IMR-90 (cell line): ENCODE measurements around the gene HCAR3. TPM values are rescaled to one million over a fixed set of nuclear protein-coding genes. Genes with fewer than 3 reads are reported as not detected.
"Not testable (repeated sequence)": the region's sequence is repeated elsewhere in the genome, so short reads cannot be mapped to it uniquely, and the experiment has no call there.

Experiments
- ATAC-seq: fragments of 200-7000 bp; cut with Tn5 transposase; 2 replicates; pipeline ENCODE4 v1.9.1; 2020; ENCODE audit warnings: low read depth, mild to moderate bottlenecking, moderate library complexity
- BruUV-seq: library from RNA; stranded (reverse); fragments of 400-500 nt; replicated peaks from 2 replicates; lab custom pipeline; 2021; lab: Mats Ljungman, UMichigan
- CTCF ChIA-PET: fragments of 300-600 bp; formaldehyde crosslinking; extraction: SDS; loops from one replicate; lab custom pipeline; 2021; ENCODE audit warnings: antibody characterized with exemption; lab: Yijun Ruan, JAX
- POLR2A ChIA-PET: fragments of 300-600 bp; sonication (Branson Sonifier 250); formaldehyde crosslinking; loops from one replicate; lab custom pipeline; 2022; ENCODE audit warnings: antibody characterized with exemption; ENCODE audit not compliant: unreplicated experiment; lab: Charles Lee
- DNase-seq: peaks from one replicate; pipeline ENCODE4 v3.0.0; 2013
- H2AFZ ChIP-seq: replicated peaks from 2 replicates; pipeline ENCODE3; 2013; ENCODE audit warnings: low read length, mild to moderate bottlenecking; ENCODE audit not compliant: poor library complexity
- H2AK5ac ChIP-seq: 2 replicates; pipeline ENCODE4 v1.6.1; 2013; ENCODE audit warnings: low read depth, low read length, inconsistent platforms
- H2AK9ac ChIP-seq: replicated peaks from 2 replicates; pipeline ENCODE3; 2013; ENCODE audit warnings: mild to moderate bottlenecking, low read depth, low read length, moderate library complexity; ENCODE audit not compliant: poor library complexity
- H2BK120ac ChIP-seq: 2 replicates; pipeline ENCODE4 v1.6.1; 2013; ENCODE audit warnings: low read depth, low read length, inconsistent platforms
- H2BK15ac ChIP-seq: 3 replicates; pipeline ENCODE4 v1.6.1; 2013; ENCODE audit warnings: low read depth, low read length, inconsistent platforms
- H2BK20ac ChIP-seq: 2 replicates; pipeline ENCODE4 v1.6.1; 2013; ENCODE audit warnings: low read depth, mild to moderate bottlenecking, inconsistent platforms, low read length, moderate library complexity
- H2BK5ac ChIP-seq: 2 replicates; pipeline ENCODE4 v1.6.1; 2013; ENCODE audit warnings: mild to moderate bottlenecking, low read depth, low read length, inconsistent platforms; ENCODE audit not compliant: poor library complexity, severe bottlenecking
- H3K14ac ChIP-seq: replicated peaks from 2 replicates; pipeline ENCODE4 v1.6.1; 2013; ENCODE audit warnings: low read depth, low read length, inconsistent platforms
- H3K18ac ChIP-seq: 2 replicates; pipeline ENCODE4 v1.6.1; 2013; ENCODE audit warnings: low read depth, low read length, control low read depth
- H3K23ac ChIP-seq: 2 replicates; pipeline ENCODE4 v1.6.1; 2013; ENCODE audit warnings: low read depth, low read length, inconsistent platforms
- H3K27ac ChIP-seq: 2 replicates; pipeline ENCODE4 v1.5.1; 2013; ENCODE audit warnings: mild to moderate bottlenecking, control low read depth, low read length; ENCODE audit not compliant: insufficient read depth
- H3K27me3 ChIP-seq: 2 replicates; pipeline ENCODE4 v1.6.1; 2013; ENCODE audit warnings: low read length; ENCODE audit not compliant: control insufficient read depth, insufficient read depth
- H3K36me3 ChIP-seq: 2 replicates; pipeline ENCODE4 v1.6.1; 2013; ENCODE audit warnings: low read length, mixed read lengths; ENCODE audit not compliant: control insufficient read depth, insufficient read depth
- H3K4ac ChIP-seq: 2 replicates; pipeline ENCODE4 v1.6.1; 2013; ENCODE audit warnings: low read depth, low read length, inconsistent platforms
- H3K4me1 ChIP-seq: 2 replicates; pipeline ENCODE4 v1.6.1; 2013; ENCODE audit warnings: low read length, mixed read lengths; ENCODE audit not compliant: control insufficient read depth, insufficient read depth
- H3K4me2 ChIP-seq: 2 replicates; pipeline ENCODE4 v1.6.1; 2013; ENCODE audit warnings: low read depth, mild to moderate bottlenecking, control low read depth, low read length, moderate library complexity
- H3K4me3 ChIP-seq: 2 replicates; pipeline ENCODE4 v1.5.1; 2013; ENCODE audit warnings: low read depth, mild to moderate bottlenecking, control low read depth, low read length, moderate library complexity; ENCODE audit not compliant: insufficient read depth
- H3K56ac ChIP-seq: 2 replicates; pipeline ENCODE4 v1.6.1; 2013; ENCODE audit warnings: low read length, inconsistent platforms; ENCODE audit not compliant: insufficient read depth; ENCODE audit errors: extremely low read depth
- H3K79me1 ChIP-seq, 2 experiments: 2 replicates each; pipeline ENCODE4 v1.6.1; 2013; ENCODE audit warnings: low read length in 2 of 2, inconsistent platforms in 1 of 2, low read depth in 1 of 2
- H3K9ac ChIP-seq: 2 replicates; pipeline ENCODE4 v1.6.1; 2013; ENCODE audit warnings: low read depth, low read length, control low read depth
- H3K9me1 ChIP-seq: 2 replicates; pipeline ENCODE4 v1.6.1; 2013; ENCODE audit warnings: low read length, inconsistent platforms; ENCODE audit not compliant: insufficient read depth
- H3K9me3 ChIP-seq: 2 replicates; pipeline ENCODE4 v1.6.1; 2013; ENCODE audit warnings: low read length; ENCODE audit not compliant: control insufficient read depth, insufficient read depth
- H4K20me1 ChIP-seq: 2 replicates; pipeline ENCODE4 v1.6.1; 2013; ENCODE audit warnings: low read length, inconsistent platforms; ENCODE audit not compliant: insufficient read depth
- H4K5ac ChIP-seq: 2 replicates; pipeline ENCODE4 v1.6.1; 2013; ENCODE audit warnings: mild to moderate bottlenecking, low read depth, low read length, control low read depth
- H4K8ac ChIP-seq, 2 experiments: 2 replicates each; pipeline ENCODE4 v1.6.1; 2013; ENCODE audit warnings: low read depth in 2 of 2, low read length in 2 of 2, control low read depth in 1 of 2, inconsistent platforms in 1 of 2
- H4K91ac ChIP-seq: 2 replicates; pipeline ENCODE4 v1.6.1; 2013; ENCODE audit warnings: low read depth, low read length, inconsistent platforms; ENCODE audit not compliant: insufficient read depth
- WGBS, 2 experiments: methylation state at CpG; one replicate each; pipeline versions ENCODE4 v1.1.5 to v1.1.7; 2013; ENCODE audit warnings: missing lambda C conversion rate in 2 of 2; ENCODE audit not compliant: insufficient read length in 1 of 2; ENCODE audit errors: extremely low coverage in 2 of 2; 5-methylcytosine and 5-hydroxymethylcytosine counted together
- dilution Hi-C: fragments of 300-500 bp; cut with HindIII; formaldehyde crosslinking; loops from one replicate; pipeline ENCODE4 v1.14.3; 2018; ENCODE audit warnings: low sequenced_read_pairs; ENCODE audit not compliant: unreplicated experiment
- in situ Hi-C: fragments of 300-500 bp; cut with MboI; formaldehyde crosslinking; loops from 3 replicates; pipeline ENCODE4 v1.14.3; 2019; ENCODE audit warnings: low sequenced_read_pairs, inconsistent platforms, mixed read lengths
- intact Hi-C: fragments of 100-400 bp; cut with micrococcal nuclease; formaldehyde crosslinking; loops from 2 replicates; pipeline ENCODE4 v1.10.0; 2022
- polyA plus RNA-seq, 3 experiments: library from polyadenylated mRNA; depleted of rRNA; stranded (reverse); fragments of >200 nt; gene quantifications; 2 replicates each; pipeline ENCODE4 v1.2.3, GENCODE V29; 2012; ENCODE audit warnings: low replicate concordance in 1 of 3
- total RNA-seq: library from RNA; depleted of rRNA; stranded (reverse); fragments of >200 nt; gene quantifications from 2 replicates; pipeline ENCODE4 v1.2.3, GENCODE V29; 2012

Gene HCAR3
- total and polyA plus RNA-seq, 2 of the 4 experiments (the other 2 are of a cell fraction): not detected

DNA sequence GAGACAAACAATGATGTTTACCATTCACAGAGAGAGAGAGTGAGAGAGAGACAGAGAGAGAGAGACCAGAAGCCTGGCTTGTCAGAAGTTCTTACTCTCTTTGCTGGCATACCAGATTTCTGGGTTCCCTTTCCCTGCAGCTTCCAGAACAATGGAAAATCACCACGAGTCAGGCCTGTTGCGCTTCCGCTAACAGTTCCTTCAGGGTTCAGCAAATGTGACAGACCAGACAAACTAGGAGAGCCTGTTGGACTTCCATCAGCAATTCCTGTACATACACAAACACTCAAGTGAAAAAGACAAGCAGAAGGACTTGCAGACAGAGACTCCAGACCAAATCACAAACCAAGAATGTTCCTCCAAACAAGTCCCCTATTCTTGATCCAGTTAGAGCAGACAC is 7.3 kb downstream of the HCAR3 start:
- H3K23ac ChIP-seq, H3K36me3 ChIP-seq, H2AK9ac ChIP-seq, H2BK5ac ChIP-seq, H4K20me1 ChIP-seq, H3K4ac ChIP-seq, H2BK20ac ChIP-seq, intact Hi-C loops, ATAC-seq, BruUV-seq, H3K18ac ChIP-seq, dilution Hi-C loops, H3K9me1 ChIP-seq, H4K8ac ChIP-seq, POLR2A ChIA-PET, H3K4me1 ChIP-seq, H4K5ac ChIP-seq, H3K27me3 ChIP-seq, CTCF ChIA-PET, H2AFZ ChIP-seq, H3K14ac ChIP-seq, H3K79me1 ChIP-seq, H3K9ac ChIP-seq, H3K9me3 ChIP-seq, H3K4me2 ChIP-seq, H3K27ac ChIP-seq, H2BK15ac ChIP-seq, H4K91ac ChIP-seq, H2AK5ac ChIP-seq, in situ Hi-C loops, H3K56ac ChIP-seq, DNase-seq, H2BK120ac ChIP-seq, H3K4me3 ChIP-seq: not testable (repeated sequence)
- no CpG with 5 or more reads among the region's 3 CpGs for WGBS, 2 experiments

DNA sequence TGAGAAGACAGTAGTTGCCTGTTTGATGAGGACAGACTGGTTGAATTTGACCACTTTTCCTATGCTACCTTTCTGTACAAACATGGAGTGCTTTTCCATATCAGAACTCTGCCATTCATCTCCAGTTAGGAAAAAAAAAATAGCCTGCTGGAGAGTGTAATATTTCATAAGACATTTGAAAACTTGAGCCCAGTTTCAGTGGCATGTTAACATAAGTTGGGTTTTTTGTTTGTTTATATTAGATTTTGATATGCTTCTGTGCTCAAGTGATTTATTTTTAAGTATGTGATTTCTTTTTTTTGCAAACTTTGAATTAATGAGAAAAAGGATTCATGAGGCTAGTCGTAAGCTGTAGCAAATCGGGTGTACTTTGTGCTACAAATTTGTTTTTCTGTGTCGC is 12.8 kb downstream of the HCAR3 start:
- H4K5ac ChIP-seq, H2AK9ac ChIP-seq, H4K8ac ChIP-seq, H2BK120ac ChIP-seq, H3K4me1 ChIP-seq, dilution Hi-C loops, H4K91ac ChIP-seq, H3K4ac ChIP-seq, H3K79me1 ChIP-seq, H2BK15ac ChIP-seq, H2AK5ac ChIP-seq, intact Hi-C loops, H3K56ac ChIP-seq, H3K4me3 ChIP-seq, ATAC-seq, H3K23ac ChIP-seq, H3K9me3 ChIP-seq, H3K4me2 ChIP-seq, H3K9ac ChIP-seq, H2BK5ac ChIP-seq, H3K9me1 ChIP-seq, H3K36me3 ChIP-seq, in situ Hi-C loops, H3K27ac ChIP-seq, H3K27me3 ChIP-seq, H2AFZ ChIP-seq, H3K18ac ChIP-seq, POLR2A ChIA-PET, BruUV-seq, CTCF ChIA-PET, H3K14ac ChIP-seq, DNase-seq, H2BK20ac ChIP-seq, H4K20me1 ChIP-seq: not testable (repeated sequence)
- no CpG with 5 or more reads among the region's 3 CpGs for WGBS, 2 experiments
